H9 (cell line): ENCODE data around the gene UNK. TPM values are rescaled to one million over a fixed set of nuclear protein-coding genes. Genes with fewer than 3 reads are reported as not detected.

ENCODE experiments used
- DNase-seq: peaks from one replicate; pipeline ENCODE4 v3.0.0-alpha.2; 2017
- H2AFZ ChIP-seq: one replicate; pipeline ENCODE4 v1.6.1; 2013; ENCODE audit warnings: mild to moderate bottlenecking, low read length, control low read depth, moderate library complexity
- H2AK5ac ChIP-seq: 2 replicates; pipeline ENCODE4 v1.6.1; 2013; ENCODE audit warnings: low read length, control low read depth, mixed read lengths; ENCODE audit not compliant: insufficient read length
- H2BK120ac ChIP-seq: one replicate; pipeline ENCODE4 v1.6.1; 2013; ENCODE audit warnings: low read depth, mild to moderate bottlenecking, low read length, control low read depth, inconsistent platforms; ENCODE audit not compliant: poor library complexity, severe bottlenecking
- H2BK12ac ChIP-seq: 2 replicates; pipeline ENCODE4 v1.6.1; 2013; ENCODE audit warnings: low read length, control low read depth, mixed read lengths, low read depth; ENCODE audit not compliant: insufficient read length
- H2BK15ac ChIP-seq: 2 replicates; pipeline ENCODE4 v1.6.1; 2013; ENCODE audit warnings: low read depth, low read length, control low read depth
- H2BK20ac ChIP-seq: one replicate; pipeline ENCODE4 v1.6.1; 2013; ENCODE audit warnings: low read depth, mild to moderate bottlenecking, low read length, control low read depth, inconsistent platforms; ENCODE audit not compliant: poor library complexity, severe bottlenecking
- H2BK5ac ChIP-seq: 2 replicates; pipeline ENCODE4 v1.6.1; 2013; ENCODE audit warnings: low read length, control low read depth, mixed read lengths; ENCODE audit not compliant: insufficient read length
- H3K14ac ChIP-seq: 2 replicates; pipeline ENCODE4 v1.6.1; 2013; ENCODE audit warnings: low read length, control low read depth; ENCODE audit not compliant: insufficient read depth
- H3K18ac ChIP-seq: 2 replicates; pipeline ENCODE4 v1.6.1; 2013; ENCODE audit warnings: low read depth, mild to moderate bottlenecking, mixed read lengths, low read length, control low read depth; ENCODE audit not compliant: insufficient read length
- H3K23ac ChIP-seq: 2 replicates; pipeline ENCODE4 v1.6.1; 2013; ENCODE audit warnings: low read length, control low read depth, mixed read lengths, low read depth; ENCODE audit not compliant: insufficient read length
- H3K23me2 ChIP-seq: 2 replicates; pipeline ENCODE4 v1.6.1; 2013; ENCODE audit warnings: low read depth, mild to moderate bottlenecking, mixed read lengths, low read length, control low read depth; ENCODE audit not compliant: insufficient read length, poor library complexity, severe bottlenecking
- H3K27ac ChIP-seq: 2 replicates; pipeline ENCODE4 v1.5.1; 2013; ENCODE audit warnings: low read length, control low read depth, mixed read lengths, low read depth; ENCODE audit not compliant: insufficient read length
- H3K27me3 ChIP-seq: 2 replicates; pipeline ENCODE4 v1.6.1; 2013; ENCODE audit warnings: low read length, control low read depth, inconsistent platforms; ENCODE audit not compliant: insufficient read depth
- H3K4ac ChIP-seq: 2 replicates; pipeline ENCODE4 v1.6.1; 2013; ENCODE audit warnings: low read depth, mild to moderate bottlenecking, control low read depth, inconsistent platforms, low read length, moderate library complexity
- H3K4me1 ChIP-seq: 2 replicates; pipeline ENCODE4 v1.6.1; 2013; ENCODE audit warnings: low read length, control low read depth, inconsistent platforms; ENCODE audit not compliant: insufficient read depth
- H3K4me2 ChIP-seq: 2 replicates; pipeline ENCODE4 v1.6.1; 2013; ENCODE audit warnings: low read length, control low read depth, mixed read lengths; ENCODE audit not compliant: insufficient read length, insufficient read depth
- H3K56ac ChIP-seq: 2 replicates; pipeline ENCODE4 v1.6.1; 2013; ENCODE audit warnings: low read depth, mild to moderate bottlenecking, mixed read lengths, low read length, control low read depth; ENCODE audit not compliant: insufficient read length
- H3K79me1 ChIP-seq: 2 replicates; pipeline ENCODE4 v1.6.1; 2013; ENCODE audit warnings: low read depth, mild to moderate bottlenecking, moderate library complexity, low read length, control low read depth, inconsistent platforms; ENCODE audit not compliant: insufficient read depth, poor library complexity, severe bottlenecking
- H3K79me2 ChIP-seq: 2 replicates; pipeline ENCODE4 v1.6.1; 2013; ENCODE audit warnings: low read length, control low read depth, inconsistent platforms; ENCODE audit not compliant: insufficient read depth
- H3K9ac ChIP-seq: 2 replicates; pipeline ENCODE4 v1.6.1; 2013; ENCODE audit warnings: low read length, control low read depth, mixed read lengths; ENCODE audit not compliant: insufficient read length; ENCODE audit errors: extremely low read depth
- H3K9me3 ChIP-seq: one replicate; pipeline ENCODE4 v1.6.1; 2013; ENCODE audit warnings: low read depth, low read length, inconsistent platforms; ENCODE audit not compliant: control insufficient read depth
- H3T11ph ChIP-seq: one replicate; pipeline ENCODE4 v1.6.1; 2013; ENCODE audit warnings: mild to moderate bottlenecking, low read length, control low read depth, inconsistent platforms
- H4K20me1 ChIP-seq: one replicate; pipeline ENCODE4 v1.6.1; 2013; ENCODE audit not compliant: control insufficient read depth, insufficient read length, insufficient read depth
- H4K5ac ChIP-seq: 2 replicates; pipeline ENCODE4 v1.6.1; 2013; ENCODE audit warnings: low read depth, mild to moderate bottlenecking, mixed read lengths, low read length, control low read depth; ENCODE audit not compliant: insufficient read length
- H4K8ac ChIP-seq: replicated peaks from 2 replicates; pipeline ENCODE4 v1.6.1; 2013; ENCODE audit warnings: low read length, control low read depth, mixed read lengths, low read depth; ENCODE audit not compliant: insufficient read length
- H4K91ac ChIP-seq: 2 replicates; pipeline ENCODE4 v1.6.1; 2013; ENCODE audit warnings: low read depth, mild to moderate bottlenecking, moderate library complexity, mixed read lengths, low read length, control low read depth; ENCODE audit not compliant: insufficient read length
- H3K27ac Mint-ChIP-seq, 3 experiments: 2 replicates in 2 of 3; 3 replicates in 1 of 3; pipeline ENCODE4 v1.8.0; 2020 to 2021; ENCODE audit warnings: mixed read lengths in 3 of 3, mild to moderate bottlenecking in 1 of 3, moderate library complexity in 1 of 3
- H3K27me3 Mint-ChIP-seq: 2 replicates; pipeline ENCODE4 v1.8.0; 2021; ENCODE audit warnings: low read depth, mild to moderate bottlenecking, moderate library complexity, mixed read lengths
- H3K36me3 Mint-ChIP-seq, 3 experiments: 2 replicates in 2 of 3; 3 replicates in 1 of 3; pipeline ENCODE4 v1.8.0; 2020 to 2021; ENCODE audit warnings: low read depth in 3 of 3, mixed read lengths in 3 of 3; ENCODE audit not compliant: insufficient read depth in 1 of 3
- H3K4me1 Mint-ChIP-seq, 2 experiments: 2 replicates each; pipeline ENCODE4 v1.8.0; 2020; ENCODE audit warnings: mixed read lengths in 2 of 2
- H3K4me3 Mint-ChIP-seq, 2 experiments: 2 replicates in 1 of 2; 3 replicates in 1 of 2; pipeline ENCODE4 v1.8.0; 2020 to 2021; ENCODE audit warnings: mild to moderate bottlenecking in 2 of 2, mixed read lengths in 2 of 2, moderate library complexity in 1 of 2
- H3K9me3 Mint-ChIP-seq, 2 experiments: 2 replicates in 1 of 2; 3 replicates in 1 of 2; pipeline ENCODE4 v1.8.0; 2020; ENCODE audit warnings: mild to moderate bottlenecking in 2 of 2, mixed read lengths in 2 of 2, moderate library complexity in 1 of 2
- CTCF ChIP-seq: fragments of 200-600 bp; sonication (generic); conservative IDR thresholded peaks from 3 replicates; pipeline ENCODE4 v1.8.0; 2021; ENCODE audit warnings: antibody characterized with exemption, mild to moderate bottlenecking
- WGBS: extraction: QIAGEN DNeasy Blood & Tissue Kit; methylation state at CpG from one replicate; pipeline ENCODE4 v1.1.7; 2013; ENCODE audit warnings: missing lambda C conversion rate, low lambda C conversion rate, mixed read lengths; ENCODE audit not compliant: insufficient read length; ENCODE audit errors: extremely low coverage; 5-methylcytosine and 5-hydroxymethylcytosine counted together
- total RNA-seq: library from RNA; stranded (reverse); gene quantifications from 2 replicates; pipeline ENCODE4 v1.2.1, GENCODE V29; 2021

UNK gene
- total RNA-seq, 1 experiment from 2014 or later, result 36.4 TPM

GRCh38 chr17:75808549-75808904 lies 23.9 kb downstream of the UNK start:
- H4K8ac ChIP-seq, result no peak overlapping the region
- DNase-seq, result no peak
- no peak overlapping the region for H3K23ac ChIP-seq
- H3K4me2 ChIP-seq, result no peak overlapping the region
- no peaks in the 10 kb centered on the region for H3K27me3 ChIP-seq
- no peaks in the 10 kb centered on the region for H3K79me1 ChIP-seq
- no peaks in the 10 kb centered on the region for H3K27me3 Mint-ChIP-seq
- no peaks in the 10 kb centered on the region for H4K20me1 ChIP-seq
- peaks cover 4 to 33% (median 26%) of the 10 kb centered on the region in 3 experiments; a peak in 6 of 7 replicates for H3K36me3 Mint-ChIP-seq
- H3K4me1 ChIP-seq, result no peaks in the 10 kb centered on the region
- H2AFZ ChIP-seq, result no peak overlapping the region
- no peak overlapping the region for H3K14ac ChIP-seq
- no peak overlapping the region for H2BK120ac ChIP-seq
- H3K9me3 Mint-ChIP-seq, result no peaks in the 10 kb centered on the region
- no peak overlapping the region for H3K18ac ChIP-seq
- no peak for TF ChIP-seq CTCF
- H3K27ac ChIP-seq, result no peak overlapping the region
- H3K56ac ChIP-seq, result no peak overlapping the region
- H2BK15ac ChIP-seq, result no peak overlapping the region
- H3K4ac ChIP-seq, result no peak overlapping the region
- H3K9me3 ChIP-seq, result no peaks in the 10 kb centered on the region
- no peak overlapping the region for H2AK5ac ChIP-seq
- H3K9ac ChIP-seq, result no peak overlapping the region
- H4K5ac ChIP-seq, result no peak overlapping the region
- no peak overlapping the region for H2BK5ac ChIP-seq
- no peak overlapping the region for H4K91ac ChIP-seq
- H3K27ac Mint-ChIP-seq, result peak overlapping the region; percentile 8 to 78 (median 28); a peak in 4 of 7 replicates
- no peak overlapping the region for H3T11ph ChIP-seq
- no peak overlapping the region for H2BK12ac ChIP-seq
- no peaks in the 10 kb centered on the region for H3K23me2 ChIP-seq
- H3K4me3 Mint-ChIP-seq, result no peak overlapping the region
- no peaks in the 10 kb centered on the region for H3K4me1 Mint-ChIP-seq
- WGBS, result no CpG with 5 or more reads among the region's 4 CpGs
- peaks cover 3% of the 10 kb centered on the region; the same call in 1 of the 2 replicates for H3K79me2 ChIP-seq
- no peak overlapping the region for H2BK20ac ChIP-seq
